Glomerular visceral epithelial cell (primary cell): ENCODE data around the gene ELOA.
A peak's percentile ranks its signal among the peaks of the same experiment; 100 is the strongest.
"Not testable (repeated sequence)": the region's sequence is repeated elsewhere in the genome, so short reads cannot be mapped to it uniquely, and the experiment has no call there.

Experiments
- DNase-seq: peaks from one replicate; pipeline ENCODE4 v3.0.0-alpha.2; 2016; ENCODE audit errors: extremely low spot score

The ELOA gene

GRCh38 chr1:23733281-23733680 is 10.0 kb upstream of the ELOA start:
- DNase-seq = not testable (repeated sequence)

DNA sequence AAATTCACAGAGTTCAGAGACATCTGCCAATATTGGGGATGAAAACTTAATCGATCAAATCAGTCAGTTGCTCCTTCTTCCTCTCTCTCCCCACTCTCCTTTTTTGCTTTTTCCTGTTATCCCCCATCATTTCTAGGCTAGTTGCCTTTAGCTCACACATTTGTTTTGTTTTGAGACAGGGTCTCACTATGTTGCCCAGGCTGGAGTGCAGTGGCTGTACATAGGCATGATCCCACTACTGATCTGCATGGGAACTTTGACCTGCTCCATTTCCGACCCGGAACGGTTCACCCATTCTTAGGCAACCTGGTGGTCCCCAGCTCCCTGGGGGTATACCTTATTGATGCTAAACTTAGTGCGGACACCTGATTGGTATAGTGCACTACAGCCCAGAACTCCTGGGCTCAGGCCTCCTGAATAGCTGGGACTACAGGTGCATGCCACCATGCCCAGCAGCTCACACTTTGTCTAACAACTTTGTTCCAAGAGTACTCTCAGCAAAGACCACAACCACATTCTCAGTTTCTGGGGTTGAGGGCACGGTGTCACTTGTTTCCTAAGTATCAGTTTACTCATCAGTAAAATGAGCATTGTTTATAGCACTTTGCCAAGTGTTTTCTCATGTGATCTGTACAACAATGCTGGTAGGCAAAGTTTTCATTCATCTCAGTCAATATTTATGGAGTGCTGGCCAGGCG is 6.7 kb upstream of the ELOA start:
- DNase-seq = no peak

DNA sequence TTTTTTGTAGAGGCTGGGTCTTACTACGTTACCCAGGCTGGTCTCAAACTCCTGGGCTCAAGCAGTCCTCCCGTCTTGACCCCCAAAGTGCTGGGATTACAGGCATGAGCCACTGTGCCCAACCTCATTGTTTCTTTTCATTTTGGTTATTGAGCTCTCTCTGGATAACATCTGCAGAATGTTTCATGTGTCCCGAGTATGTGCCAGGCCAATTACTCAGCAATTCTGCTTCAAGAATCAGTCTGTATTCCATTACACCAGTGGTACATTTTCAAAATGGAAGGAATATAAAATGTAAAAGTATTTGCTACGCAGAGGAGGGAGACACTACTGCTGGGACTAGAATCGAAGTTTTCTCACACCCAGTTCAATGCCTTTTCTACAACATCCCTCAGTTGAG is 1.7 kb upstream of the ELOA start:
- DNase-seq = no peak

DNA sequence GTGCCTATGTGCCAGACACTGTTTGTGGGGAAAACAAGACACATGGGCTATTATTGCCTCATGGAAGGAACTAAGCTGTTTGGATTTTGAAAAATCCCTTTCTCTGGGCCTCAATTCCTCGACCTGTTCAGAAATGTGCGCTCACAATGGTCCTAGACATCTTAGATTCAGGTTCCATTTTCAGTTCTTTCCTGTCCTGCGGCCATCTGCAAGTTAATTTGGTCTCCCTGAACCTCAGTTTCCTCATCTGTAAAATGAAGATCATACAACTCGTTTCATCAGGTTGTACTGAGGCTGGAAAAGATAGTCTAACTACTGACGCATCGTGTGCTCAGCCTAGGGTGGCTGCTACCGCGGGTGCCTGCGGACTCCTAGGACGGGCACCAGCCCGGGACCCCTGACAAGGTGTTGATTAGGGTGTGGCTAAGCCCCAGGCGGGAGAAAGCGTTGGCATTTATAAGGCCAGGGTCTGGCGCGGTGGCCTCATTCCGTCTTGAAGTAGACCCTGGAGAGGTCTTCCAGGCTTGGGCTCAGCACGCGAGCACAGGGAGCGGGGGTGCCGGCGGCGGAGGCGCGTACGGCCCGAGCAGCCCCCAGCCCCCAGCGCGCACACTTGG is 493 bp upstream of the ELOA start:
- no peak for DNase-seq

GRCh38 chr1:23745515-23745914 is 2.2 kb downstream of the ELOA start:
- DNase-seq = peak; percentile 37

DNA sequence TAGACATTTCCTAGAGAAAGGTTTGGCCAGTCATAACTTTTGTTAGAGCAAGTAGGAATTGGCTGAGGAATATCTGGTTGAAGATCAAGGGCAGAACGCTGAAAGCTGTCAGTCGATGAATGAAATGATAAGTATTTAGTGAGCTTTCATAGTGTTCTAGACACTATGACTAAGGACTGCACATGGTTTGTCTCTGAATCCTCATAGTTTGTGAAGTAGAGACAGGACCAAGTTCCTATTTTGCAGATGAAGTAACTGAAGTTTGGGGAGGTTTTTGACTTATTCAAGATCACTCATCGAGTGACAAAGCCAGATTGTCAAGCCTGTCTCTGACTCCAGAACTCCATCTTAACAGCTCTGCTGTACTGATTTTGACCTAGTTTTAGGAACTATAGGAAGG is 4.7 kb downstream of the ELOA start:
- DNase-seq = no peak

DNA sequence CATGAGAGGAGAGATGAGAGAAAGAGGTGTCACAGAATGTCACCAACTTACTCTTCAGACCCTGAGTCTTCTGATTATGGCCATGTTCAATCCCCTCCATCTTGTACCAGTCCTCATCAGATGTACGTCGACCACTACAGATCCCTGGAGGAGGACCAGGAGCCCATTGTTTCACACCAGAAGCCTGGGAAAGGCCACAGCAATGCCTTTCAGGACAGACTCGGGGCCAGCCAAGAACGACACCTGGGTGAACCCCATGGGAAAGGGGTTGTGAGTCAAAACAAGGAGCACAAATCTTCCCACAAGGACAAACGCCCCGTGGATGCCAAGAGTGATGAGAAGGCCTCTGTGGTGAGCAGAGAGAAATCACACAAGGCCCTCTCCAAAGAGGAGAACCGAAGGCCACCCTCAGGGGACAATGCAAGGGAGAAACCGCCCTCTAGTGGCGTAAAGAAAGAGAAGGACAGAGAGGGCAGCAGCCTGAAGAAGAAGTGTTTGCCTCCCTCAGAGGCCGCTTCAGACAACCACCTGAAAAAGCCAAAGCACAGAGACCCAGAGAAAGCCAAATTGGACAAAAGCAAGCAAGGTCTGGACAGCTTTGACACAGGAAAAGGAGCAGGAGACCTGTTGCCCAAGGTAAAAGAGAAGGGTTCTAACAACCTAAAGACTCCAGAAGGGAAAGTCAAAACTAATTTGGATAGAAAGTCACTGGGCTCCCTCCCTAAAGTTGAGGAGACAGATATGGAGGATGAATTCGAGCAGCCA is 8.0 kb downstream of the ELOA start:
- DNase-seq = peak; percentile 53

DNA sequence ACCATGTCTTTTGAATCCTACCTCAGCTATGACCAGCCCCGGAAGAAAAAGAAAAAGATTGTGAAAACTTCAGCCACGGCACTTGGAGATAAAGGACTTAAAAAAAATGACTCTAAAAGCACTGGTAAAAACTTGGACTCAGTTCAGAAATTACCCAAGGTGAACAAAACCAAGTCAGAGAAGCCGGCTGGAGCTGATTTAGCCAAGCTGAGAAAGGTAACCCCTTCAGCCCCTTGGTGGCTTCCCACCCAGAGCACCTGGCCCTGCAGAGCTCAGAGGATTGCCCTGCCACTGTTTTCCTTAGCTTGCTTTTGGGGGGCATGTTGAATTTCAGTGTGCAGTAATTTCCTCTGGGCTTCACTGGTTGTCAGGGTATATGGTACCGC is 8.5 kb downstream of the ELOA start:
- DNase-seq = no peak

DNA sequence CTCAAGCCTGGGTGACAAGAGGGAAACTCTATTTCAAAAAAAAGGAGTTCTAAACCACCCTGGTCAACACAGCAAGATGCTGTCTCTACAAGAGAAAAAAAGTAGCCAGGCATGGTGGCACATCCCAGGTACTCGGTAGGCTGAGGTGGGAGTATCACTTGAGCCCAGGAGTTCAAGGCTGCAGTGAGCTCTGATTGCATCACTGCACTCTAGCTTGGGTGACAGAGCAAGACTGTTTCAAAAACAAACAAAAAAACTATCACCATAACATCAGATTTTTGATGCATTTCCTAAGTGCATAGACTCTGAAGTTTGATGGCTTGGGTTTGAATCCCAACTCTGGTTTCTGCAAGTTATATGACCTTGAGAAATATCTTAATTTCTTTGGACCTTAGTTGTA is 9.6 kb downstream of the ELOA start:
- no peak for DNase-seq

DNA sequence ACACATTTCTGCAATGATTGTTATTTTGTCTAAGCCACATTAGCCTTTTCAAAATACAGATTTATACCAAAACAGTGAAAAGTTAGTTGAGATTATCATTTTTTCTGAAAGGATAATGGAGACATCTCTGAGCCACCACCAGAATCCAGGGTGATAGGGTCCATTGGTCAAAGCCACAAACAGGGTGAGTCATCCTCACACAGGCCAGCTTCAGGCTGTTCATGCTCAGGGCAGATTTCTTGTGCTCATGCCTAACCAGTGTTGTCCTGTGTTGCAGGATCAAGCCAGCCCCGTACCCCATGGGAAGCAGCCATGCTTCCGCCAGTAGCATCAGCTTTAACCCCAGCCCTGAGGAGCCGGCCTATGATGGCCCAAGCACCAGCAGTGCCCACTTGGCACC is 13.4 kb downstream of the ELOA start:
- peak; percentile 83 for DNase-seq

- DNase-seq = no peak
Observed at GRCh38 chr1:23757812-23758211, 14.5 kb downstream of the ELOA start.

DNA sequence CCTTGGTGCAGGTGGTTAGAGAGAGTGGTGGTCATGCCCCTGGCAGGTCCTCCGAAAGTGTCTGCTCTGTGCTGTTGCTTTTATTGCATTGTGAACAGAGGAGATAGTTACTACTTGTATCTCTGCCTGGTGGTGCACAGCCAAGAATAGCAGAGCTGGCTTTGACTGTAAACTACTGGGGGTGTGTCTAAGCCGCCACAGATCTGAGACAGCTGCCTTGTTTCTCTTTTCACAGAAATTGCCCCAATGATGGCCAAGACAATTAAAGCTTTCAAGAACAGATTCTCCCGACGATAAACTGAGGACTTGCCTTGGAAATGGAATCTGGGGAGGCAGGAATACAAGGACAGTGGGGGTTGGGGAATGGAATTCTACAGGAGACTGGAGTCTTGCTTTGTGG is 16.0 kb downstream of the ELOA start:
- DNase-seq = no peak

DNA sequence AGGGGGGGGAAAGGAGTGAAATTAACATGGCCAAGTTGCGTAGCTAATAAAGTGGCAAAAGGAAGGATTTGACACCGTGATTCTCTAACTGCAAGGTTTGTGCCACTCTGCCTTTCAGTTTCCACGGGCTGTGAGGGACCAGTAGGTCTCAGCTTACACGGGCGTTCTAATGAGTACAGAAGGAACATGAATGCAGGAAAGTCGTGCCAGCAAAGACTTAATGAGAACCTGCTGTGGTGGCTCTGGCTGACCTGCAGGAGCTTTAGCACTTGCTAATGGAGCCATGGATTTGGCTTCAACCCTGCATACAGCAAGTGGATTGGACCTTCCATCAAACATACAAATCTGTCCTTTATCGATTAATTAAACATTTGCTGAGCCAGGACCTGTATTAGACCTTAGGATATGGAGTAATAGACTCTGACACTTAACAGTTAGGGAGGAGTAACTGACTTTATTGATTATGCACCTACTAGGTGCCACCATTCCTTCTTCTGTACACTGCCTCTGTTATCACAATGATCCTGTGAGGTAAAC is 19.8 kb downstream of the ELOA start:
- DNase-seq = no peak

GRCh38 chr1:23768733-23769132 is 25.5 kb downstream of the ELOA start:
- DNase-seq = no peak

DNA sequence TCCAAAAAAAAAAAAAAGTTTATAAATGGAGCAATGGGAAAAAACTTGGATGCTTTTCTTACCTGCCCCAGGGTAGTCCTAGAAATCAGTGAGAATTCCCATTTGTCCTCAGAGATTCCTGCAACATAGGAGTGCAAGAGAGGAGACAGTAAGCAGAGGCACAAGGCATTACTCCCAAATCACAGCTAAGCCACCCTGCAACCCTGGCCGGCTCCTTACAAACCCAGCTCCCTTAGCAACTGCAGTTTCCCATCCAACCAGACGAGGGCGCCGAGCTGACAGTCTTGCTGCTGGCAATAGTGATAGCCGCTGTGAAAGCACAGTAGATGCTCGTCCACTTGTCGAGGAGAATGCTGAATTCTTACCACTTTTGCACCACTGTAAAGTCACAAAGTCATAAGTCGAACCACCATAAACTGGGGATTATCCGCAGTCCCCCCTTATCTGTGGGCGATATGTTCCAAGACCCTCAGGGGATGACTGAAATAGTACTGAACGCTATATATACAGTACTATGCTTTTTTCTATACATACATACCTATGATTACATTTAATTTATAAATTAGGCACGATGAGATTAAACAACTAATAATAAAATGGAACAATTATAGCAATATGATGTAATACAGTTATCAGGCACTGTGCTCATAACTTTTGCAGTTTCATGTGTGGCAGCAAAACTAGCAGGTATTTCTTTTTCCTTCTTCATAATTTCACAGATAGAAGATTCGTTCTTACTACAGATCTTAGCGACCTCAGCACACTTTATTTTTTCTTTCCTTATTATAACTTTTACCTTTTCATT is 29.0 kb downstream of the ELOA start:
- peak; percentile 80 for DNase-seq

DNA sequence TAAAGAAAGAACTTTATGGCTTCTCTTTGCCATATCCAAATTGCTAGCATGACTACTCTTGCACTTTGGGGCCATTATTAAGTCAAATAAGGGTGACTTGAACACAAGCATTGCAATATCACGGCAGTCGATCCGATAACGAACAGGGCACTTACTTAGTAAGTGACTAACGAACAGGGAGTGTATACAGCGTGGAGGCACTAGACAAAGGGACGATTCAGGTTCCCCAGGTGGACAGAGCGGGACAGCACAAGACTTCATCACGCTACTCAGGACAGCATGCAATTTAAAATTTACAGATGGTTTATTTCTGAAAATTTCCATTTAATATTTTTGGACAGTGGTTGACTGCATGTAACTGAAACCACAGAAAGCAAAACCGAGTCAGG is 29.6 kb downstream of the ELOA start:
- no peak for DNase-seq

DNA sequence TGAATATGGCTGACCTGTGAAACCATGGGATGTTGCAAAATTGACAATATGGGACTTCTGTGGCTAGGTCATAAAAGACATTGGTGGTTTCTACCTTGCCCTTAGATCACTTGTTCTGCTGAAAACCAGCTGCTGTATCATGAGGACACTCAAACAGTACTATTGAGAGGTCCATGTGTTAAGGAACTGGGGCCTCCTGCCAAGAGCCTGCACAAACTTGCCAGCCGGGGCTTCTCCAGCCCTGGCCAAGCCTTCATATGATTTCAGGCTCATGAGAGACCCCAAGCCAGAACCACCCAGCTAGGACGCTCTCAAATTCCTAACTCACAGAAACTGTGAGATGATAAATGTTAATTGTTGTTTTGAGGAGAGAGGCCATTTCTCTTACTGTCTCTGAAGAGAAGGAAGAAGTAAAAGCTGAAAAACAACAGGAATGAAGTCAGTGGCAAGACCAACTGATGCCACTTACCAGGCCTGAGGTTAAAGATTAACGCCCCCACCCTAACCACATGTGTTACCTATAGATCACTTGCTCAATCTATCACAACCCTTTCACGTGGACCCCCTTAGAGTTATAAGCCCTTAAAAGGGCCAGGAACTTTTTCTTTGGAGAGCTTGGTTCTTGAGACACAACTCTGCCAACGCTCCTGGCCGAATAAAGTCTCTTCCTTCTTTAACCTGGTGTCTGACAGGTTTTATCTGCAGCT is 31.1 kb downstream of the ELOA start:
- DNase-seq = no peak

DNA sequence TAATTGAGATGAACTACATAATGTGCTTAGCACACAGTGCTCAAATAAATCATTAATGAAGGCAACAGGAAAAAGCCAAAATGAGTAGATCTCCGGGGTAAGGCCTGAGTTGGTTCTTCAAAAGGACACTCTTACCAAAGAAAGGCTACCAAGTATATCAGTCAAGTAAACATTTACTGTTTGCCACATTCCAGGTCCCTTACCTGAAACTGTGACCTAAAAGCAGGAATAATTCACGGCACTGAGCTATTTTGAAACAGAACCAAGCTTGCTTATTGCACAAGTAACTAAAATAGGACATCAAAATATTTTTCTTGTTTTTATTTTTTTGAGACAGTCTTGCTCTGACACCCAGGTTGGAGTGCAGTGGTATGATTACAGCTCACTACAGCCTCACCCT is 32.9 kb downstream of the ELOA start:
- no peak for DNase-seq

- peak; percentile 86 for DNase-seq
Observed at GRCh38 chr1:23777979-23778814, 34.9 kb downstream of the ELOA start, which contains the start of gene PITHD1. PITHD1 (plus strand) TSS chr1:23778418; CDS start chr1:23778516, 98 bp downstream.

GRCh38 chr1:23779826-23780371 is 36.6 kb downstream of the ELOA start:
- peak; percentile 22 for DNase-seq
